BLaER1 treated with 17β-estradiol and CSF1 and Interleukin-3, amounts not matched to agents 10 nM and 100 nM (cell line): ENCODE results near the gene TENT5A.

Experiments
- H3K27ac ChIP-seq, 11 experiments: shearing (Covaris generic); formaldehyde crosslinking; 2 replicates each; pipeline ENCODE4 v1.8.1; 2022
- H3K27me3 ChIP-seq, 11 experiments: shearing (Covaris generic); formaldehyde crosslinking; 2 replicates each; pipeline ENCODE4 v1.8.1; 2022
- H3K36me3 ChIP-seq, 11 experiments: shearing (Covaris generic); formaldehyde crosslinking; 2 replicates each; pipeline ENCODE4 v1.8.1; 2022
- H3K4me1 ChIP-seq, 10 experiments: shearing (Covaris generic); formaldehyde crosslinking; 2 replicates each; pipeline ENCODE4 v1.8.1; 2022
- H3K4me2 ChIP-seq, 11 experiments: shearing (Covaris generic); formaldehyde crosslinking; 2 replicates each; pipeline ENCODE4 v1.8.1; 2022
- H3K4me3 ChIP-seq, 10 experiments: shearing (Covaris generic); formaldehyde crosslinking; 2 replicates each; pipeline ENCODE4 v1.8.1; 2022
- H3K9ac ChIP-seq, 11 experiments: shearing (Covaris generic); formaldehyde crosslinking; 2 replicates each; pipeline ENCODE4 v1.8.1; 2022
- H3K9me3 ChIP-seq, 11 experiments: shearing (Covaris generic); formaldehyde crosslinking; replicated peaks in 1 of 11; 2 replicates each; pipeline ENCODE4 v1.8.1; 2022
- H4K20me1 ChIP-seq, 11 experiments: shearing (Covaris generic); formaldehyde crosslinking; 2 replicates each; pipeline ENCODE4 v1.8.1; 2022
- Cebpa-rat ChIP-seq, 11 experiments: shearing (Covaris generic); IDR thresholded peaks; 2 replicates each; pipeline ENCODE4 v1.8.1; 2022

Gene TENT5A

DNA sequence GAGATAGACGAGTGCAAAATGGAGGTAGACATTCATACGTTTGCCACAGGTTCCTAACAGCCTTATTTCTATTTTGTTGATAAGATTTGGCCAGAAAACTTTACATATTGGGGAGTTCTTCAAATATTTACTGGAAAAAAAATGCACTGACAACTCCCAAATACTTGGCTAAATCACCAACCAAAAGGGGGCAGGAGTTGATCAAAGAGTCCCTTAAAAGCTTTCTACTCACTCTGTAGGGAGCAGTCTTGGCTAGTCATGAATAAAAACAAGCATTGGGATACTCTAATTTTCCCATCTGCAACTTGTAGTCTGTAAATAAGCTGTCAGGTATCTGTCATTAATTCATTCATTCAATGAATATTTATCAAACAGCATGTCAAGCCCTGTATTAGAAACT, 18.4 kb downstream of the TENT5A start:
- H3K9ac ChIP-seq, result no peak overlapping the region
- TF ChIP-seq Cebpa-rat (IDR thresholded peaks at IDR 0.05), result no peak
- H3K27me3 ChIP-seq, result no peaks in the 10 kb centered on the region
- H3K4me3 ChIP-seq, result no peak overlapping the region
- no peaks in the 10 kb centered on the region for H4K20me1 ChIP-seq
- H3K4me2 ChIP-seq, result no peak overlapping the region
- H3K36me3 ChIP-seq, result no peaks in the 10 kb centered on the region
- no peaks in the 10 kb centered on the region for H3K9me3 ChIP-seq
- peaks cover 0 to 18% (median 9%) of the 10 kb centered on the region in 10 experiments; a peak in 13 of 20 replicates for H3K4me1 ChIP-seq
- no peak overlapping the region for H3K27ac ChIP-seq

DNA sequence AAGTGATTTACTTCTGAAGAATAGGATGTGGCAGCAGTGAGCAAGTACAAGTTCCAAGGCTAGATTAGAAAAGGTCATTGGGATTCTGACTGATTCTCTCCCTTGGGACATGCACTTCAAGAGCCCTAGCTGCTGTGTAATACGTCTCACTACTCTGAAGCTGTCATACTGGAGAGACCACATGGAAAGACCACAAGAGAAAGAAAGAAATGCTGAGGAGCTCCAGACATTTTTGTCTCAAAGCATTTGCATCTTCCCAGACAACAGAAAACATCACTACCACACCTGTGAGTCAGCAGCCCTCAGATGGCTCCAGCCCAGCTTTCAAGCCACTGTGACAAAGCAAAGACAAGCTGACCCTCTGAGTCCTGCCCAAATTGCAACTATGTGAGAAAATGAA, 20.7 kb downstream of the TENT5A start:
- Histone ChIP-seq H3K27ac (no peak overlapping the region), H3K9me3 (no peaks in the 10 kb centered on the region), H3K4me2 (no peak overlapping the region), H3K36me3 (no peaks in the 10 kb centered on the region), H3K4me3 (no peak overlapping the region), H3K4me1 (peaks cover 0 to 18% (median 9%) of the 10 kb centered on the region in 10 experiments; a peak in 13 of 20 replicates), H3K27me3 (no peaks in the 10 kb centered on the region), H3K9ac (no peak overlapping the region), H4K20me1 (no peaks in the 10 kb centered on the region)
- TF ChIP-seq Cebpa-rat (IDR thresholded peaks at IDR 0.05), result no peak

DNA sequence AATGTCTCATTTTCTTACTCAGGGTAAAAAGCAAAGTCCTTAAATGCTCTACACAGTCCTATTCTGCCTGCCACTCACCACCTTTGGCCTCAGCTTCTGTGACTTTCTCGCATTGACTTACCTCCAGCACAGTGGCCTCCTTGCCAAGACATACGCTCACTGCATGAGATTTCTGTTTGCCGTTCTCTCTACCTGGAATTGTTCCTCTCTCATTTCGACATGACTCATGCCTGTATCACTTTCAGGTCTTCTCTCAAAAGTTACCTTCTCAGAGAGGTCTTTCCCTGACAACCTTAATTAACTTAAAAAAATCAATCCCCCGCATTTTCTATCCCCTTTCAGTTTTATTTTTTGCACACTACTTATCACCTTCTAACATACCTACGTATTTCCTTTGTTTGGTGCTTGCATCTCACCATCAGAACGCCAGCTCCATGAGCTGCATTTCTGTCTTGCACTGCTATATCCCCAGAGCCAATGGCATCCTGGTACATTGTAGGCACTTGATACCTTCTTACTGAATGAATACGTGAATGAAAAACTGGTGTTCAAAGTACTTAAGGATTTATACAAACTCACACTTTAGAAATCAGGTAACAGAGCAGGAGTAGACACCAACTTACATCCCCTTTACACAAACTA, 24.5 kb downstream of the TENT5A start:
- Histone ChIP-seq H3K36me3 (no peaks in the 10 kb centered on the region), H3K27ac (no peak overlapping the region), H4K20me1 (no peaks in the 10 kb centered on the region), H3K4me3 (no peak overlapping the region), H3K9me3 (no peaks in the 10 kb centered on the region), H3K4me2 (no peak overlapping the region), H3K4me1 (peaks cover 0 to 6% (median 5%) of the 10 kb centered on the region in 10 experiments; a peak in 10 of 20 replicates), H3K27me3 (no peaks in the 10 kb centered on the region), H3K9ac (no peak overlapping the region)
- no peak for TF ChIP-seq Cebpa-rat (IDR thresholded peaks at IDR 0.05)

DNA sequence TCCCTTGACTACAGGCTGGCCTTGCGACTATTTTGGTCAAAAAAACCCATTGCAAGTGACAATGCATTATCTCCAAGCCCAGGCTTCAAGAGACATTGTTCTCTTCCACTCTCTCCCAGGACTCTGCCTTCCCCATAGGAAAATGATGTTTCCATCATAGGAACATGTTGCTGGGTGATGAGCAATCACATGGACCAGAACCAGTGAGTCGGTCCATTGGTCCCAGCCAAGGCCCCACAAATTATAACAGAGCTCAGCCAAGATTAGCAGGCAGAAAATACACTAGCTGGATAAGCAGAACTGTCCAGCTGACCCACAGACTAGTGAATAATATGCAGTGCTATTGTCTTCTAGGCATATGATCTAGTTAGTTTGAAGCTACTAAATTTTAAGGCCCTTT, 27.4 kb downstream of the TENT5A start:
- H3K9me3 ChIP-seq, result no peaks in the 10 kb centered on the region
- no peak overlapping the region for H3K9ac ChIP-seq
- no peaks in the 10 kb centered on the region for H3K36me3 ChIP-seq
- H3K27me3 ChIP-seq, result no peaks in the 10 kb centered on the region
- H4K20me1 ChIP-seq, result no peaks in the 10 kb centered on the region
- H3K4me1 ChIP-seq, result no peaks in the 10 kb centered on the region
- H3K4me3 ChIP-seq, result no peak overlapping the region
- no peak overlapping the region for H3K4me2 ChIP-seq
- TF ChIP-seq Cebpa-rat (IDR thresholded peaks at IDR 0.05), result no peak
- H3K27ac ChIP-seq, result no peak overlapping the region

DNA sequence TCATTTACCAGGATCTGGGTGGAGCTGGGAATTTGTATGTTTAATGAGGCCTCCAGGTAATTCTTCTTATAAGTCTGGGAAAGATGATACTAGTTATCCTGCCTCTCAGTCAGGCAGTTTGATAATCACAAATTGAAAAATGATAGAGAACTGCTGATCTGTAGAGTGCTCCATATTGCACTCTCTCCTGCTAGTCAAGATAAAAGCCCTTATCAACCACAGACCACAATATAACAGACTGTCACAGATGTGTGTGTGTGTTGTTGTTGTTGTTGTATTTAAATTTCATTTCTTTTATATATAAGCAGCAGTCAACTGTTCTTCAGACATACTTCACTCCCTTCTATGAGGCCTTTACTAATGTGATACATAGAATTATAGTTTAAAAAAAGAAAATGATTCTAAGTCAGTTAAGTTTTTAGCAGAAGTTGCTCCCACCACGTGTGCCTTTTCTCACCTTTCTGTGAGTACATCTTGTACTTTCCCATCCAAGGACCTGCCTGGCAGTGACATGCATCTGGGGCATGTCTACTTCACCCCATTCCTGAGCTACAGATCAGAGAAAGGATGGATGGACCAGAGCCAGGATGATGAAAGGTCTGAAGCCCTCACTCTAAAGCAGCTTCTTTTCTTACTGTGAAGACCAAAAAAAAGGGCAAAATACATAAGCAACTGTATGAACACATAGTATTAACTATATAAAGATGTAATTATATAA, 29.8 kb downstream of the TENT5A start:
- no peak for TF ChIP-seq Cebpa-rat (IDR thresholded peaks at IDR 0.05)
- H3K9ac ChIP-seq, result no peak overlapping the region
- H3K4me2 ChIP-seq, result no peak overlapping the region
- H4K20me1 ChIP-seq, result no peaks in the 10 kb centered on the region
- H3K4me1 ChIP-seq, result no peaks in the 10 kb centered on the region
- H3K9me3 ChIP-seq, result no peaks in the 10 kb centered on the region
- no peaks in the 10 kb centered on the region for H3K36me3 ChIP-seq
- no peaks in the 10 kb centered on the region for H3K27me3 ChIP-seq
- H3K27ac ChIP-seq, result no peak overlapping the region
- H3K4me3 ChIP-seq, result no peak overlapping the region

DNA sequence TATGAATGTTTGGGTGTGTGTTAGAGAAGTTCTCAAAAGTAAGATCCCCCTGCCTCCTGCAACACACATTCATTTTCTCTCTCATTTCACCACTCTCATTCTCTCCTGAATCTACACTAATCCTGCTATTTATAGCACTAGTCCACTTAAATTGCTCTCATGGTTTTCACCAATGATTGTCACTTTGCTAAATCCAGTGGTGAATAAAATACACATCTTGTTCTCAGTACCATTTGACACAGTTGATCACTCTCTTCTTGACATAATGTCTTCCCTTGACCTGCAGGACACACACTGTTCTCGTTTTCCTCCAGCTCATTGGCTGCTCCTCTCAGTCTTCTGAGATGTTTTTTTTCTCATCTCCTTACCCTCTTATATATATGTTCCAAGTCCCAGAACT, 32.1 kb downstream of the TENT5A start:
- H3K4me3 ChIP-seq, result no peak overlapping the region
- no peak overlapping the region for H3K27ac ChIP-seq
- H4K20me1 ChIP-seq, result no peaks in the 10 kb centered on the region
- H3K36me3 ChIP-seq, result no peaks in the 10 kb centered on the region
- H3K9me3 ChIP-seq, result no peaks in the 10 kb centered on the region
- H3K9ac ChIP-seq, result no peak overlapping the region
- no peaks in the 10 kb centered on the region for H3K27me3 ChIP-seq
- no peak overlapping the region for H3K4me2 ChIP-seq
- no peak for TF ChIP-seq Cebpa-rat (IDR thresholded peaks at IDR 0.05)
- H3K4me1 ChIP-seq, result no peaks in the 10 kb centered on the region

DNA sequence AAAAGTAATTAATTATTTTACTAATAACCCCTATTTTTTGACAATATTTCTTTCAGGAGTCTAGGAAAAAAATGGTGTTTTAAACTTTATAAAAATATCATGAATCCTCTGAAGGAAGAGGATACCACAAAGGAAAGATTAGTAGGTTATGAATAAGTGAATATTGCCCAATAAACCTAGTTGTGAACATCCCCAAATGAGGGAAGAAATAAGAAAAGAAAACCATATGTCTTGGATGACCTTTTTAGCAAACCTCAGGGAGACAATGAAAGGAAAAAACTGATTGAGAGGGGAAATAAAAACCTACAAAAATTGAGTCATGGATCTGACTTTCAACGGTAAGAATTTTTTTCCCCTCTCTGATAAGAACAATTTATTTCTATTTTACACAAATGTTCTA, 34.4 kb downstream of the TENT5A start:
- Histone ChIP-seq H4K20me1 (no peaks in the 10 kb centered on the region), H3K4me3 (no peak overlapping the region), H3K4me1 (no peaks in the 10 kb centered on the region), H3K27ac (no peak overlapping the region), H3K27me3 (no peaks in the 10 kb centered on the region), H3K9me3 (no peaks in the 10 kb centered on the region), H3K9ac (no peak overlapping the region), H3K4me2 (no peak overlapping the region), H3K36me3 (no peaks in the 10 kb centered on the region)
- no peak for TF ChIP-seq Cebpa-rat (IDR thresholded peaks at IDR 0.05)

DNA sequence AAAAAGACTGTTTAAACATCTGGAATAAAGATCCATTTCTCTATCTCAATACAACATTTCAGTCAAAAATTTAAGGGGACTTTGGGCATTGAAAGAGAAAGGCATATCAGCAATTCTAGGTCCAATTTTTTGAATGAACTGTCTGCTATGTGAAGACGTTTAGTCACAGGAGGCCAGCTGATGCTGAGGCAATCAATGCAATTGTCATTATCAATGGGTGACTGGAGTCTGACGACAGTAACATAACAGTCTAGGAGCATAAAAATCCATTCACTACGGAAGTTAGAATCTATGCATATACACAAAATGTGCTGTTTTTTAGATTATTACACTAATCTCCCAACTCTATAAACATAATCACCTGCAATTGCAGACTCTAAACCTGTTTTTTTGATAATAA, 37.8 kb downstream of the TENT5A start:
- Histone ChIP-seq H3K27ac (no peak overlapping the region), H4K20me1 (no peaks in the 10 kb centered on the region), H3K4me2 (no peak overlapping the region), H3K9me3 (no peaks in the 10 kb centered on the region), H3K4me3 (no peak overlapping the region), H3K27me3 (no peaks in the 10 kb centered on the region), H3K36me3 (no peaks in the 10 kb centered on the region), H3K9ac (no peak overlapping the region), H3K4me1 (no peaks in the 10 kb centered on the region)
- TF ChIP-seq Cebpa-rat (IDR thresholded peaks at IDR 0.05), result no peak

DNA sequence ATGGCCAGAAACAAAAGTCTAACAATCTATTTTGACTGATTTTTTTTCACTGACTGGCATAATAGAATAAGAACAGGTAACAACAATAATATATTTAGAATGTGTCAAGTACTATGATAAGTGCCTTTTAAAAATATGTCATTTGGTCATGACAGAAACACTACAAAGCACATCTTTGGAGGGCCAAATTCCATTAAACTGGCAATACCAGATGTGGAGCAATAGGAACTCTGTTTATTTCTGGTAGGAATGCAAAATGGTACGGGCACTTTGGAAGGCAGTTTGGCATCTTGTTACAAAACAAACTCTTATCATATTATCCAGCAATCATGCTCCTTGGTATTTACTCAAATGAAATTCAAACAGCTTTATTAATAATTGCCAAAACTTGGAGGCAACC, 39.3 kb downstream of the TENT5A start:
- H3K9me3 ChIP-seq, result no peaks in the 10 kb centered on the region
- TF ChIP-seq Cebpa-rat (IDR thresholded peaks at IDR 0.05), result no peak
- H4K20me1 ChIP-seq, result no peaks in the 10 kb centered on the region
- no peak overlapping the region for H3K27ac ChIP-seq
- no peaks in the 10 kb centered on the region for H3K36me3 ChIP-seq
- H3K4me3 ChIP-seq, result no peak overlapping the region
- H3K4me1 ChIP-seq, result no peaks in the 10 kb centered on the region
- H3K4me2 ChIP-seq, result no peak overlapping the region
- no peaks in the 10 kb centered on the region for H3K27me3 ChIP-seq
- no peak overlapping the region for H3K9ac ChIP-seq

DNA sequence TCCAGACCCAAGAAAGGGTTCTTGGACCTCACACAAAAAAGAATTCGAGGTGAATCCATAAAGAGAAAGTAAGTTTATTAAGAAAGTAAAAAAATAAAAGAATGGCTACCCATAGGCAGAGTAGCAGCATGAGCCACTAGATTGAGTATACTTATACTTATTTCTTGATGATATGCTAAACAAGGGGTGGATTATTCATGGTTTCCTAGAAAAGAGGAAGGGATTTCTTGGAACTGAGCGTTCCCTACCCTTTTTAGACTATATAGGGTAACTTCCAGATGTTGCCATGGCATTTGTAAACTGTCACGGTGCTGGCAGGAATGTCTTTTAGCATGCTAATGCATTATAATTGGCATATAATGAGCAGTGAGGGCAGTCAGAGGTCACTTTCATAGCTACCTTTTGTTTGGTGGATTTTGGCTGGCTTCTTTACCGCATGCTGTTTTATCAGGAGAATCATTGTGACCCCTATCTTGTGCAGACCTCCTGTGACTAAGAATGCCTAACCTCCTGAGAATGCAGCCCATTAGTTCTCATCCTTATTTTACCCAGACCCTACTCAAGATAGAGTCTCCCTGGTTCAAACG, 44.3 kb downstream of the TENT5A start:
- no peaks in the 10 kb centered on the region for H3K4me1 ChIP-seq
- TF ChIP-seq Cebpa-rat (IDR thresholded peaks at IDR 0.05), result no peak
- H3K27me3 ChIP-seq, result no peaks in the 10 kb centered on the region
- H4K20me1 ChIP-seq, result no peaks in the 10 kb centered on the region
- H3K27ac ChIP-seq, result no peak overlapping the region
- no peak overlapping the region for H3K4me2 ChIP-seq
- no peak overlapping the region for H3K4me3 ChIP-seq
- no peaks in the 10 kb centered on the region for H3K9me3 ChIP-seq
- no peak overlapping the region for H3K9ac ChIP-seq
- no peaks in the 10 kb centered on the region for H3K36me3 ChIP-seq
